Measurements from ENCODE around the gene TPK1. TPM values are rescaled to one million over a fixed set of nuclear protein-coding genes. Genes with fewer than 3 reads are reported as not detected.

Gene TPK1
- total and polyA plus RNA-seq, 2 of the 4 experiments (the other 2 are of a cell fraction) = 0.38 to 1.8 TPM

DNA sequence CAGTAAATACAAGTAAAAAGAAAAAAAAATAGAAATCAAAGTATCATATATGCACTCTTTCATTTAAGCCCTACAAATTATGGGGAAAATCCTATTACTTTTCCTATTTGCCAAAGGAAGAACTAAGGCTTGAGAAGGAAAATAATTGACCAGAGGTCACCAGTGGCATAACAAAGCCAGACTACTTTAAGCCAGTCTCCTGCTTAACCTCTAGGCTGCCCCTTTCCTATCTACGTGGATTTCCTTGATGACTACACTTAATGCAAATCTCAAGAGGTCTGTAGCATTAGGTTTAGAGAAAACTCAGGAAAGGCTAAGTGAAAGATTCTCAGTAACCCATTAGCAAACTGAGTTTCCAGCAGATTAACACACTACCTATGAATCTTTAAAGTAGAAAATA is 49.8 kb downstream of the TPK1 start:
- Histone ChIP-seq H4K20me1 (ENCODE audit: insufficient read depth, low read length) (no peaks in the 10 kb centered on the region), H3K9me3 (ENCODE audit: control insufficient read depth, insufficient read depth, low read length) (no peaks in the 10 kb centered on the region), H3K4me3 (ENCODE audit: insufficient read depth, low read depth, low read length) (no peak overlapping the region), H4K91ac (ENCODE audit: insufficient read depth, low read depth, low read length) (no peak overlapping the region), H3K27ac (ENCODE audit: insufficient read depth, low read length) (no peak overlapping the region), H3K27me3 (ENCODE audit: control insufficient read depth, insufficient read depth, low read length) (no peaks in the 10 kb centered on the region), H3K9ac (ENCODE audit: low read depth, low read length) (no peak overlapping the region), H4K5ac (ENCODE audit: low read depth, low read length) (no peak overlapping the region), H3K18ac (ENCODE audit: low read depth, low read length) (no peak overlapping the region), H2BK120ac (ENCODE audit: low read depth, low read length) (no peak overlapping the region), H3K56ac (ENCODE audit: extremely low read depth, insufficient read depth, low read length) (no peak overlapping the region), H3K4me2 (ENCODE audit: low read depth, low read length) (no peak overlapping the region), H3K23ac (ENCODE audit: low read depth, low read length) (no peak overlapping the region), H3K36me3 (ENCODE audit: control insufficient read depth, insufficient read depth, low read length) (no peaks in the 10 kb centered on the region), H2AK5ac (ENCODE audit: low read depth, low read length) (no peak overlapping the region), H3K4me1 (ENCODE audit: control insufficient read depth, insufficient read depth, low read length) (no peaks in the 10 kb centered on the region), H3K4ac (ENCODE audit: low read depth, low read length) (no peak overlapping the region), H4K8ac (ENCODE audit: low read depth in 2 of 2, low read length in 2 of 2) (no peak overlapping the region), H2AFZ (replicated peaks; ENCODE audit: low read length, poor library complexity) (no peak overlapping the region), H3K9me1 (ENCODE audit: insufficient read depth, low read length) (no peaks in the 10 kb centered on the region), H3K14ac (replicated peaks; ENCODE audit: low read depth, low read length) (no peak overlapping the region), H2BK5ac (ENCODE audit: low read depth, low read length, poor library complexity, severe bottlenecking) (no peak overlapping the region), H2AK9ac (replicated peaks; ENCODE audit: low read depth, low read length, poor library complexity) (no peak overlapping the region), H2BK20ac (ENCODE audit: low read depth, low read length) (no peak overlapping the region), H3K79me1 (ENCODE audit: low read depth in 1 of 2, low read length in 2 of 2) (no peaks in the 10 kb centered on the region), H2BK15ac (ENCODE audit: low read depth, low read length) (no peak overlapping the region)
- intact Hi-C loops (cut with micrococcal nuclease) = no loop called here
- ChIA-PET POLR2A (ENCODE audit: unreplicated experiment) (no interaction called here), CTCF (no interaction called here)
- ATAC-seq (ENCODE audit: low read depth) (no peak), DNase-seq (no peak)
- WGBS, 2 experiments (ENCODE audit: extremely low coverage in 2 of 2, insufficient read length in 1 of 2) = no CpG with 5 or more reads among the region's 1 CpG
- TF ChIP-seq, protein P1, sequence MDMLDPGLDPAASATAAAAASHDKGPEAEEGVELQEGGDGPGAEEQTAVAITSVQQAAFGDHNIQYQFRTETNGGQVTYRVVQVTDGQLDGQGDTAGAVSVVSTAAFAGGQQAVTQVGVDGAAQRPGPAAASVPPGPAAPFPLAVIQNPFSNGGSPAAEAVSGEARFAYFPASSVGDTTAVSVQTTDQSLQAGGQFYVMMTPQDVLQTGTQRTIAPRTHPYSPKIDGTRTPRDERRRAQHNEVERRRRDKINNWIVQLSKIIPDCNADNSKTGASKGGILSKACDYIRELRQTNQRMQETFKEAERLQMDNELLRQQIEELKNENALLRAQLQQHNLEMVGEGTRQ (IDR thresholded peaks at IDR 0.05; ENCODE audit: low read depth, low read length) = no peak
- TF ChIP-seq RCOR1 (IDR thresholded peaks at IDR 0.05; ENCODE audit: insufficient replicate concordance, low read length) (no peak), NFE2L2 (IDR thresholded peaks at IDR 0.05; ENCODE audit: low read depth, low read length) (no peak), BHLHE40 (IDR thresholded peaks at IDR 0.05; ENCODE audit: low read depth, low read length) (no peak), CEBPB (IDR thresholded peaks at IDR 0.05; ENCODE audit: low read depth, low read length) (no peak), MXI1 (IDR thresholded peaks at IDR 0.05; ENCODE audit: borderline replicate concordance, low read depth, low read length) (no peak), CHD1 (IDR thresholded peaks at IDR 0.05; ENCODE audit: low read depth, low read length) (no peak), FOS (IDR thresholded peaks at IDR 0.05; ENCODE audit: low read depth, low read length) (no peak), MAZ (IDR thresholded peaks at IDR 0.05; ENCODE audit: borderline replicate concordance, low read depth, low read length) (no peak), RFX5 (IDR thresholded peaks at IDR 0.05; ENCODE audit: low read depth, low read length) (no peak), MAFK (IDR thresholded peaks at IDR 0.05; ENCODE audit: low read depth, low read length) (no peak), RAD21 (IDR thresholded peaks at IDR 0.05; ENCODE audit: low read length) (no peak), POLR2A (IDR thresholded peaks at IDR 0.05; ENCODE audit: low read depth, low read length) (no peak), SMC3 (IDR thresholded peaks at IDR 0.05; ENCODE audit: low read depth, low read length) (no peak)
- TF ChIP-seq, protein P2, sequence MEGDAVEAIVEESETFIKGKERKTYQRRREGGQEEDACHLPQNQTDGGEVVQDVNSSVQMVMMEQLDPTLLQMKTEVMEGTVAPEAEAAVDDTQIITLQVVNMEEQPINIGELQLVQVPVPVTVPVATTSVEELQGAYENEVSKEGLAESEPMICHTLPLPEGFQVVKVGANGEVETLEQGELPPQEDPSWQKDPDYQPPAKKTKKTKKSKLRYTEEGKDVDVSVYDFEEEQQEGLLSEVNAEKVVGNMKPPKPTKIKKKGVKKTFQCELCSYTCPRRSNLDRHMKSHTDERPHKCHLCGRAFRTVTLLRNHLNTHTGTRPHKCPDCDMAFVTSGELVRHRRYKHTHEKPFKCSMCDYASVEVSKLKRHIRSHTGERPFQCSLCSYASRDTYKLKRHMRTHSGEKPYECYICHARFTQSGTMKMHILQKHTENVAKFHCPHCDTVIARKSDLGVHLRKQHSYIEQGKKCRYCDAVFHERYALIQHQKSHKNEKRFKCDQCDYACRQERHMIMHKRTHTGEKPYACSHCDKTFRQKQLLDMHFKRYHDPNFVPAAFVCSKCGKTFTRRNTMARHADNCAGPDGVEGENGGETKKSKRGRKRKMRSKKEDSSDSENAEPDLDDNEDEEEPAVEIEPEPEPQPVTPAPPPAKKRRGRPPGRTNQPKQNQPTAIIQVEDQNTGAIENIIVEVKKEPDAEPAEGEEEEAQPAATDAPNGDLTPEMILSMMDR (conservative IDR thresholded peaks at IDR 0.05; ENCODE audit: low read depth, low read length) = no peak
- TF ChIP-seq, protein P3, sequence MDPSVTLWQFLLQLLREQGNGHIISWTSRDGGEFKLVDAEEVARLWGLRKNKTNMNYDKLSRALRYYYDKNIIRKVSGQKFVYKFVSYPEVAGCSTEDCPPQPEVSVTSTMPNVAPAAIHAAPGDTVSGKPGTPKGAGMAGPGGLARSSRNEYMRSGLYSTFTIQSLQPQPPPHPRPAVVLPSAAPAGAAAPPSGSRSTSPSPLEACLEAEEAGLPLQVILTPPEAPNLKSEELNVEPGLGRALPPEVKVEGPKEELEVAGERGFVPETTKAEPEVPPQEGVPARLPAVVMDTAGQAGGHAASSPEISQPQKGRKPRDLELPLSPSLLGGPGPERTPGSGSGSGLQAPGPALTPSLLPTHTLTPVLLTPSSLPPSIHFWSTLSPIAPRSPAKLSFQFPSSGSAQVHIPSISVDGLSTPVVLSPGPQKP (IDR thresholded peaks at IDR 0.05; ENCODE audit: borderline replicate concordance, low read depth, low read length) = no peak
- dilution Hi-C loops (cut with HindIII; ENCODE audit: low sequenced_read_pairs, unreplicated experiment) = no loop called here
- BruUV-seq (replicated peaks) = no TSS peak
- in situ Hi-C loops (cut with MboI; ENCODE audit: low sequenced_read_pairs) = no loop called here
